MV-4-11 (cell line): ENCODE results near the gene FMNL2.

Experiments used
- DNase-seq: peaks from one replicate; lab custom pipeline; 2025; lab: John Stamatoyannopoulos, UW

The FMNL2 gene

DNA sequence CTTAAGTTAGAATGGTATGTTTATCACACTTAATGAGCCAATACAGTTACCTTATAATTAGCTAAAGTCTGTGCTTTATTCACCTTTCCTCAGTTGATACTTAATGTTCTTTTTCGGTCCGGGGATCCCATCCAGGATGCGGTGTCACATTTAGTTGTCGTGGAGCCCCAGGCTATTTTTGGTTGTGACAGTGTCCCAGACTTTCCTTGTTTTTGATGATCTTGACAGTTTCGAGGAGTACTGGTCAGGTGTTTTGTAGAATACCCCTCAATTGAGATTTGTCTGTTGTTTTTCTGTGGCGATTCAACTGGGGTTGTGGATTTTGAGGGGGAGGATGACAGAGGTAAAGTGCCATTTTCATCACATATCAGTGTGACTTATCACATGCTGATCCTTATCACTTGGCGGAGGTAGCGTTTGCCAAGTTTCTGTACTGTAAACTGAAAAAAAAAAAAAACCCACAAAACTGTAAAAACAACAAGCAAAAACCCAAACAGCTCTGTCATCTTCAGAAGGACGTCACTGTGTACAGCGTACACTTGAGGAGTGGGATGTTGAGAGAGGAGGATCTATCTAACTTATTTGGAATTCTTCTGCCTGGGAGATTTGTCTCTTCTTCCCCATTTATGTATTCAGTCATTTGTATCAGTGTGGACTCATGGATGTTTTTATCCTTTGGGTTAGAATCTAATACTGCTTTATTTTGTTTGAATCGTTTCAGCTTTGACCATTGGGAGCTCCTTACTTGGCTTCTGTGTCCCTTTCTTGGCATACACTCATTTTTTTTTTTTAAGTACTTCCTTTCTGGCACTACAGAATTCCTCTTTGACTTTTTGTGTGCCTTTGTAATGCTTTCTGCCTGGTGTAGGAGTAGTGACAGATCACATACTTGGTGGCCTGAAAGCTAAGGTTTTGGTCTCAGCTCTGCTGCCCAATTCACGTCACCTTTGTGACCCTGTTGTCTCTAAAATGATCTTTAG, 68.1 kb downstream of the FMNL2 start:
- no peak for DNase-seq

DNA sequence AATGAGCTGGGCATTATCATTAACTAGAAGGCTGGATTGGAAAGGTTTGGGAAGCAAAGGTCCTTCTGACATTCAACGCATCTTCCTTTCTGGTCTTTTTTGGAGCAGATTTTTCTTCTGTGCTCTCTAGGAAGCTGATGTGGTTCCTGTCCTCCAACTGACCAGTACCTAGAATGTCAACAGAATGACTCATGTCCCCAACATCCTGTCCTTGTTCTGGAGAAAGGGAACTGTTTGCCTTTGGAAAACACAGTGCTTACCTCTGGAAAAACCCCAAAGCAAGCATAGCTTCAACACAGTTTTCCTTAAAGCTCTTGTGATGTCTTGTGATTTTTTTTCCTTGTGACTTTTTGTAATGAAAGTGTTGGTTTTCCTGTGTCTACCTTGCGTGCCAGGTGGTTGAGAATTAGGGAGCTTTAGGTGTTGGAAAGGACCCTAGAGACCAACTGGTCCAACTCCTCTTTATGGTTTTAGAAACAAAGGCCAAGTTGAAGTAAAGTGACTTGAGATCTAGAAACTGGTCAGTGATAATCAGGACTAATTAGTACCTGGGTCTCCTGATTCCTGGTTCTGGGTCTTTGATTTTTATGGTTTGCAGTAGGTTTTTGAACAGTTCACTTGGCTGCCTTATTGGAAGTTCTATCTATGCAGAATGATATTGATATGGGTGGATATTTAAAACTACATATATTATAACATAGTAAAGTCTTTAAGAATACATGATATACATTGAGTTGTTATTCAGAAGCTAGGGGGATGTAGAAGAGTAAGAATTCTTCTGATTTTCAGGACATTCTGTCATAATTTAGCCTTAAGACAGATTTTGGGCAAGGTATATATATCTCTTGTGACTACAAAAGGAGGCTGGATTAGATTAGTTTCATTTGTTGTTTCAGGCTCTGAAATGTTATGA, 70.5 kb downstream of the FMNL2 start:
- no peak for DNase-seq

DNA sequence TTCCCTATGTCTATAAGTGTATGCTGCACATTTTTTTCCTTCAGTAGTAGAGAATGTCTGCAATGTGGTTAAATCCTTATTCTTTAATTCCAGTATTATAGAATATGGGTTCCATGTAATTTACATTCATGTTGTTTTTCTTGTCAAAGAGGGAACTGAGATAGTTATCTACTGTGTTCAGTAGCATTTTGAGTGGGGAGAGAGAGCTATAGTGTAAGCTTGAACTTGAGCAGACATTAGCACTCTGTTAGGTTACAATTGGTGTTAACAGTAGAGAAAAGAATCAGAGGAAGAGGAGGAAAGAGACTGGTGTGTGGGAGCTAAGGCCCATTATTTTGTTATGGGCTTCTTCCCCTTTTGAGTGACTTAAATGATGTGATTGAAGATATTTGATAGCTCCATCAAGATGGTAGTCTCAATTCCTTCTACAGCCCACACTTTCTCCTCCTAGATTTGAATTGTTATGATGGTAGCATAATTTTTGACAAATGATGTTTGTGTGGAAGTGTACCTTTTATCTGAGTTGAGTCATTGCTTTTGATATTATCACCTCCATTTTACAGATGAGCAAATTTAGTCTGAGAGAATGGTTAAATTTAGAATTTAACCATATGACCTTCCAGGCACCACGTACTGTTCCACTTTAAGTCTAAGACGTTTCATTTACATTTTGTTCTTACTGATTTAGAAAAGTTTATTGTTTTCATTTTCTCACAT, 71.3 kb downstream of the FMNL2 start:
- DNase-seq, result no peak

DNA sequence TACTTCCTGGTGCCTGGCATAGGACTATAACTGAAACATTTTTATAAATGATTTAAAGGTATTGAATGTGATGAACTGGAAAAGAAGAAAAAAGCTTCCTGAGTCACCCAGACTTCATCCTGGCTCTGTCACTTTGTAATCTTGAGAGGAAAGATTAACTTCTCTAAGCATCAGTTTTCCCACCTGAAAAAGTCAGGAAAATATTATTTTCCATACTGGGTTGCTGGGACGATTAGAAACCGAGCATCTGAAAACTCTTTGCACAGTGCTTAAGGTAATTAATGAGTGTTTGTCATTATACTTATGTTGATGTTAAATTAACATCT, 71.8 kb downstream of the FMNL2 start:
- no peak for DNase-seq

DNA sequence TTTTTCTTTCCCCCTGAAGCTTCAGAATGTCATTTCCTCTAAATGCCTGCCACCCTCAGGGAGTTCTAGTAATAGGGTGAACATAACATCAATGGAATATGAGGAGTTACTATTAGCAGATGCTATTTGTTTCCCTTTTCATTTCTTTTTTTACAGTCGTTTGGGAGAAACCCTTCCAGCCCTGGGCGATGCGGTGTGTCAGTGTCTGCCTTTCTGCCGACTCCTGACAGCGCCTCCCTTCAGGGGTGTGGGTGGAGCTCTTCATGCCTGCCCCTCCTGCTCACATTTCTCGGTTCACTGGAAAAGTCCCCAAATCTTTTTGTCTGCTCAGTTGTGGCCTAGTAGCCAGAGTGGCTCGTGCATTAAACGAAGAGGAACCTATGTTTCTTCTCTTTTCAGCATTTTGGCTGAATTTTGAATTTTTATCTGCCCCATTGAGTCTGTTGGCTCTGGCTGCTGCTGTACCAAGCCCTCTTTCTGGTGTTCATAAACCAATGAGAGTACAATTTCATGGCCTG, 72.3 kb downstream of the FMNL2 start:
- no peak for DNase-seq

GRCh38 chr2:152407806-152408205, 72.8 kb downstream of the FMNL2 start:
- DNase-seq, result no peak

- DNase-seq, result no peak
Measured at GRCh38 chr2:152408254-152408653, 73.3 kb downstream of the FMNL2 start.

DNA sequence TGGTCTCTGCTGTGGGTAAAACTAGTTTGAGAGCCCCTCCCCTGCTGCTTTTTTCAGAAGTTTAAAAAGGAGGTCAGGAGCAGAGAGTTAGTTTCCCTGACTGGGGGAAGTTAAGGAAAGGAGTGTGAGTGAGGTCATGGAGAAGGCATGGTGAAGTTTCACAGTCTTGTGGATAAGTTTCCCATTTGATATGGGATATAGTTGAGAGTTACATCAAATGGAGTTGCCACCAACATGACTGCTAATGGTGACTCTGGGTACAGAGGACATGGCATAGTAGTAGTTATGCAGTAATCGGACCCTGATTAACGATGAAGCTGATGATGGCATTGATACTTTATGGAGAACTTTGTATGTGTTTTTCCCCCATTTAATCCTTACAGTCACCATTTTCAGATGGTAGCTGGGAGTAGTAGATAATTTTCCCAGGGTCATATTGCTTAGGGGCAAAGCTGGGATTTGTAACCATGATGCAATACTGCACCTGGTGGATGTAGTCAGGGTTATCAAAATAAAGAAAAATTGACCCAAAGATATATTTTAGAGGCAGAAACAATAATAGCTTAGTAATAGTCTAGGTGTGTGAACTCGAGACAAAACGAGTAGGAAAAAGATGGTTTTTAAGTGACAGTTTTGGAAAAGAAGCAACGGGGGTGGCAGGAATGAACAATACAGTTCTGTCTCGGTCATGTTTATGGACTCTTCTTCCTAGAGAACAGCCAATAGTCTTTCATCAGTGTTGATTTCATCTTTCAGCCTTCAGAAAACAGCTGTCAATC, 74.6 kb downstream of the FMNL2 start:
- DNase-seq, result no peak

DNA sequence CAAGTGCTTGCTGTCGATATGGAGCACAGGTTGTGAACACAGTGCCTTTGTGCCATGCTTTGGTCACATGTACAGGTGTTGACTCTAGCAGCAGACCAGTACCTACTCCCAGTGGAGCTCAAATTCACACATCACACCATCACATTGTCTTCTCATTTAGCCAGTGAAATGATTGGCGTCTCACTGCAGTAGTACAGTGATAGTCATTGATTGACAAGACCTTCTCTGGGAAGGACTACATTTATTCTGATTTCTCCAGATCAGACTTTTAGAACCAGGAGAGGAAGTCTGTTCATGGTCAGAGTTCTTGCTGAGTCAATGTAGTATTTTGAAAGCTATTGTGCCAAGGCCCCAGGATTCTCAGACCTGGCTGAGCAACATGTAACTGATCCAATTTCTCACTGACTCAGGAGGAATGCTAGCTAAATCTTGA, 75.2 kb downstream of the FMNL2 start:
- no peak for DNase-seq

DNA sequence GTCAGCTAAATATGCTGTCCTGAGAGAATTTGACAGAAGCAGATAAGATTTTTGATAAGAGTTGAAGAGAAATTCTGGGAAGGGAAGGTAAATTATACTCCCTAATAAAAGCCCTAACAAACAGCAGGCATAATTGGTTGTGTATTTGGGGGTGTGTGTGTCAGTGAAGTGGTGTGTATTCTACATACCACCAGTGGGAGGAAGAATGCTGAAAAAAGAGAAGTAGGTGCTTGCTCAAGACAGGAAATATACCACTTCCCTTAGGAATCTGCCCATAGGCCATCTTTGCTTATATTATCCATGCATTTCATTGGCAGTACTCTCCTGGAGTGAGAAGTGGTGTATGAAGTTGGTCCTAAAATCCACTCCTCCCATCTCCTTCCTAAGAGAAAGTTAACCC, 76.2 kb downstream of the FMNL2 start:
- DNase-seq, result peak; percentile 80

DNA sequence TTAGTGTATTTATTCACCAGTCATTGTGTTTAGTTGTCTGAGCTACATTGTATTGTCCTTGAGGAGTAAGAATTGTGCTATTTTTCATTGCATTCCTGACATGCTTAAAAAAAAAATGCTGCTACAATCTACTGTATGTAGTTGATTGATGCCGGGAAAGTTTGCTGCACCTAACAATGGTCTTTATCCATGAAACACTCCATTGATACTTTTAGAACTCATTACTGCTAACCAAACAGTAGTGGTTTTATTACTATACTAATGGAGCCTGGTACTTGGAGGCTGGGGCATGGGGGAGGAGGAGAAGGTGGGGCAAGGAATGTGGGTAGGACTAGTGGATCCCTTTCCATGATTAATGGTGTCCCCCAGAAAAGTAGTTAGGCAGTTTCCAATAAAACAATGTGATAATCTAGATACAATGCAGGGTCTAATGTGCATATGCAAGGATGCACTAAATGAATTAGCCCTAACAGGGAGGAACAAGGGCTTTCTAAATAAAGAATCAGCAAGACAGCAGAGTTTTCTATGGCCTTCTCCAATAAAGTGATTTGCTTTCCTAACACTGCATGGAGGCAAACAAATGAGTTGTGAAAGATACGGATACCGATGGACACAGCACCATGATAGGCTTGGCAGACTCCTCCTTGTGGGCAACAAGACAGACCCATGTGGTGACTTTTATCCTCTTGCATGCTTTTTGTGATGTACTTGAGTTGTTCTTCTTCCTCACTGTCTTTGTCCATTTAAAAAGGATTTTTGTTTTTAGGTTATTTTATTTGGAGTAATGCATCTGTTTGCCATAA, 78.5 kb downstream of the FMNL2 start:
- no peak for DNase-seq

GRCh38 chr2:152415231-152415642, 80.3 kb downstream of the FMNL2 start:
- DNase-seq, result no peak

GRCh38 chr2:152415796-152416195, 80.8 kb downstream of the FMNL2 start:
- no peak for DNase-seq

GRCh38 chr2:152418688-152419087, 83.7 kb downstream of the FMNL2 start:
- DNase-seq, result peak; percentile 66

GRCh38 chr2:152419944-152420343, 85.0 kb downstream of the FMNL2 start:
- DNase-seq, result no peak

DNA sequence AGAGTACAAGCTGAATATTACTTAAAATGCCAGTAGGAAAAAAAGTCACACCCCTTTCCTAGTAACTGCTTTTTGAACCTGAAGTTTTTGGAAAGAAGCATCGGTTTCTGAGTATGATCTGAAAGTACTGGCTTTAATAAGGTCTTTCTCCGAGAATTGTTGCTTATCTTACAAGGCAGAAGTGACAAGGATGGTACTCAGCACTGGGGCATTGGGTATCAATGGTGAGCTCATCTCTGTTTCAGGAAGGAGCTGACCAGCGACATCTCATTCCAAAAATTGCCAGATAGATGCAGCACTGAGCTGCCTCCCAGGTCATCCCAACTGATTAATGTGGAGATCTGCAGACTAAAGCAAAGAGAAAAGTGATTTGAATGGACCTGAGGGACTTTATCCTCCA, 85.4 kb downstream of the FMNL2 start:
- DNase-seq, result no peak

- DNase-seq, result peak; percentile 66
Measured at GRCh38 chr2:152420936-152421335, 86.0 kb downstream of the FMNL2 start.

DNA sequence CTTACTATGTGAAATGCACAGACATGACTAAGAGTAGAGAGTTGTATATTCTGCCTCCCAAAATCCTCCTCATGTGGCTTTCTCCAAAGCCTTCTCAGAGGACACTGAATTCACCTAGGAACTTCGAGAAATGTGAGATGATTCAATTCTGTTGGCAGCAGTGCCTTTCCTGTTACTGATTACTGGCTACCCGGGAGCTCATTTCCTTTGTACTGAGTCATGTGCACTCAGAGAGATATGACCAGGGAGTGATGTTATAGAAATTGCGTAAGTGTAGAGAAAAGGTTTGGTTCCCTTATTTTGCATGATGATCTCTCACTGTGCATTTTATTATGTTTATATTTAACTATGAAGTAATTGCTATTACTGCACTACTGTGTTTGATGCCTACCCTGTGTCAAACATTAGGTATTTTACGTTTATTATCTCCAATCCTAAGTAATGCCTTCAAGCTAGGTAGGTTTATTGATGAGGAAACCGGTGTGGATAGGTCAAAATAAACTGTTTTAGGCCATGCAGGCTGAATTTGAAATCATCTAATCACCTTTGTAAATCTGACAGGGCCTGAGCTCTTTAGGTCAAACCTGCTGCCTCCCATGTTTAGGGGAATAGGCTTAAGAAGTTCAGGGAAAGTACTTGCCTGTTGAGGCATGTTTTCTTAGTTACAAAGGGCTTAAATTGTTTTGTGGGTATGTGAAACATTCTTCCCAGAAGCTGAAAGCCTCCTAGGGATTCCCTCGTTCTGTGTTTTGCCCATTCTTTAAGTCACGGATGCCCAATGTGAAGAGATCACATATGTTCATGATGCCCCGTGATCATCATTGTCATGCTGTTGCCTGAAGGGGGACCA, 86.8 kb downstream of the FMNL2 start:
- peak; percentile 94 for DNase-seq

DNA sequence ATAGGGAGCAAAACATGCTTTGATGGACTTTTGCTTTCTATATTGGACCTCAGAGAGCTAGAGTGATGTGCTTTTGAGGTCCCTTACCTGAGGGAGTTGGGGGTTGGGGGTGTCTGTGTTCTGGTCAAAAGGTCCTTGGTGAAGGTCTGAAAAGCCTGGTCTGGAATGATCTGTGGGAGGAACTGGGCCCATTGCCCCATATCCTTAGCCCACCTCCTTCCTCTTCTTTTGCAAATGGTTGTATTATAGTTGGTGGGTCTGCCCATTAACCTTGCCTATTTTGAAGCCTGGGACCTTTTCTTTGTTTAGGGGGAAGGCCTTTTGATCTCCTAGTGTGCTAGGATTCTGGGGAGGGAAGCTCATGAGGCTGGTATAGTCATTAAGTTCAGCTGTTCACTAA, 88.7 kb downstream of the FMNL2 start:
- no peak for DNase-seq
